DND-41 (cell line): ENCODE measurements around the gene SEC14L5.

Source experiments
- ATAC-seq: fragments of 200-7000 bp; cut with Tn5 transposase; 3 replicates; pipeline ENCODE4 v1.9.1; 2021; ENCODE audit warnings: low read depth; ENCODE audit not compliant: insufficient read depth
- DNase-seq: peaks from one replicate; pipeline ENCODE4 v3.0.0-alpha.2; 2020
- H2AFZ ChIP-seq: 2 replicates; pipeline ENCODE4 v1.6.0; 2012; ENCODE audit warnings: low read depth, low read length
- H3K27ac ChIP-seq: 2 replicates; pipeline ENCODE4 v1.5.1; 2012; ENCODE audit warnings: low read length, inconsistent platforms
- H3K27me3 ChIP-seq: fragments of 200-600 bp; sonication (generic); 2 replicates; pipeline ENCODE4 v1.6.0; 2012; ENCODE audit warnings: low read length, mild to moderate bottlenecking, inconsistent platforms; ENCODE audit not compliant: insufficient read depth, poor library complexity
- H3K36me3 ChIP-seq: 2 replicates; pipeline ENCODE4 v1.5.1; 2012; ENCODE audit warnings: low read length, inconsistent platforms; ENCODE audit not compliant: insufficient read depth
- H3K4me1 ChIP-seq: 2 replicates; pipeline ENCODE4 v1.5.1; 2012; ENCODE audit warnings: mild to moderate bottlenecking, low read length; ENCODE audit not compliant: insufficient read depth
- H3K4me2 ChIP-seq: 2 replicates; pipeline ENCODE4 v1.6.0; 2012; ENCODE audit warnings: mild to moderate bottlenecking, moderate library complexity, low read length, inconsistent platforms; ENCODE audit not compliant: insufficient read depth
- H3K4me3 ChIP-seq, 2 experiments: fragments of 200-600 bp in 1 of 2; shearing (Covaris generic) in 1 of 2; 2 replicates each; pipeline ENCODE4 v1.5.1; 2012 to 2016; ENCODE audit warnings: inconsistent platforms in 2 of 2, low read length in 2 of 2, mild to moderate bottlenecking in 2 of 2, low read depth in 1 of 2, moderate library complexity in 1 of 2
- H3K79me2 ChIP-seq: 2 replicates; pipeline ENCODE4 v1.6.0; 2012; ENCODE audit warnings: low read length, inconsistent platforms; ENCODE audit not compliant: insufficient read depth
- H3K9ac ChIP-seq: 2 replicates; pipeline ENCODE4 v1.6.0; 2012; ENCODE audit warnings: low read depth, mild to moderate bottlenecking, inconsistent platforms, low read length, moderate library complexity
- H3K9me3 ChIP-seq: 2 replicates; pipeline ENCODE4 v1.5.1; 2012; ENCODE audit warnings: low read length, moderate library complexity, mild to moderate bottlenecking, inconsistent platforms; ENCODE audit not compliant: insufficient read depth, severe bottlenecking
- H4K20me1 ChIP-seq: 2 replicates; pipeline ENCODE4 v1.6.0; 2012; ENCODE audit warnings: low read length; ENCODE audit not compliant: insufficient read depth
- EZH2 ChIP-seq: IDR thresholded peaks from 3 replicates; pipeline ENCODE4 v1.6.1; 2012; ENCODE audit warnings: borderline replicate concordance, low read depth, mild to moderate bottlenecking, moderate library complexity, low read length, inconsistent platforms; ENCODE audit not compliant: severe bottlenecking
- TF ChIP-seq, protein P1 (sequence below): IDR thresholded peaks from 2 replicates; pipeline ENCODE4 v1.5.1; 2012; ENCODE audit warnings: borderline replicate concordance, low read length, moderate library complexity, mild to moderate bottlenecking; ENCODE audit not compliant: poor library complexity, severe bottlenecking; ENCODE audit errors: extremely low read depth

SEC14L5 gene

GRCh38 chr16:5045499-5046115 is 87.5 kb downstream of the SEC14L5 start:
- no peaks in the 10 kb centered on the region for H3K36me3 ChIP-seq
- no peak for DNase-seq
- no peak overlapping the region for H2AFZ ChIP-seq
- H3K27ac ChIP-seq, result no peak overlapping the region
- no peaks in the 10 kb centered on the region; the same call in 1 of the 2 replicates for H4K20me1 ChIP-seq
- TF ChIP-seq EZH2, result no peak
- TF ChIP-seq, protein P1, sequence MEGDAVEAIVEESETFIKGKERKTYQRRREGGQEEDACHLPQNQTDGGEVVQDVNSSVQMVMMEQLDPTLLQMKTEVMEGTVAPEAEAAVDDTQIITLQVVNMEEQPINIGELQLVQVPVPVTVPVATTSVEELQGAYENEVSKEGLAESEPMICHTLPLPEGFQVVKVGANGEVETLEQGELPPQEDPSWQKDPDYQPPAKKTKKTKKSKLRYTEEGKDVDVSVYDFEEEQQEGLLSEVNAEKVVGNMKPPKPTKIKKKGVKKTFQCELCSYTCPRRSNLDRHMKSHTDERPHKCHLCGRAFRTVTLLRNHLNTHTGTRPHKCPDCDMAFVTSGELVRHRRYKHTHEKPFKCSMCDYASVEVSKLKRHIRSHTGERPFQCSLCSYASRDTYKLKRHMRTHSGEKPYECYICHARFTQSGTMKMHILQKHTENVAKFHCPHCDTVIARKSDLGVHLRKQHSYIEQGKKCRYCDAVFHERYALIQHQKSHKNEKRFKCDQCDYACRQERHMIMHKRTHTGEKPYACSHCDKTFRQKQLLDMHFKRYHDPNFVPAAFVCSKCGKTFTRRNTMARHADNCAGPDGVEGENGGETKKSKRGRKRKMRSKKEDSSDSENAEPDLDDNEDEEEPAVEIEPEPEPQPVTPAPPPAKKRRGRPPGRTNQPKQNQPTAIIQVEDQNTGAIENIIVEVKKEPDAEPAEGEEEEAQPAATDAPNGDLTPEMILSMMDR, result no peak
- no peak for ATAC-seq
- no peak overlapping the region for H3K4me3 ChIP-seq
- H3K4me1 ChIP-seq, result no peaks in the 10 kb centered on the region
- no peaks in the 10 kb centered on the region for H3K27me3 ChIP-seq
- no peaks in the 10 kb centered on the region for H3K9me3 ChIP-seq
- H3K9ac ChIP-seq, result no peak overlapping the region
- H3K79me2 ChIP-seq, result no peaks in the 10 kb centered on the region
- no peak overlapping the region for H3K4me2 ChIP-seq

- H3K79me2 ChIP-seq, result no peaks in the 10 kb centered on the region
- ATAC-seq, result no peak
- H3K4me3 ChIP-seq, result no peak overlapping the region
Measured at GRCh38 chr16:5046914-5047313, 88.8 kb downstream of the SEC14L5 start.

DNA sequence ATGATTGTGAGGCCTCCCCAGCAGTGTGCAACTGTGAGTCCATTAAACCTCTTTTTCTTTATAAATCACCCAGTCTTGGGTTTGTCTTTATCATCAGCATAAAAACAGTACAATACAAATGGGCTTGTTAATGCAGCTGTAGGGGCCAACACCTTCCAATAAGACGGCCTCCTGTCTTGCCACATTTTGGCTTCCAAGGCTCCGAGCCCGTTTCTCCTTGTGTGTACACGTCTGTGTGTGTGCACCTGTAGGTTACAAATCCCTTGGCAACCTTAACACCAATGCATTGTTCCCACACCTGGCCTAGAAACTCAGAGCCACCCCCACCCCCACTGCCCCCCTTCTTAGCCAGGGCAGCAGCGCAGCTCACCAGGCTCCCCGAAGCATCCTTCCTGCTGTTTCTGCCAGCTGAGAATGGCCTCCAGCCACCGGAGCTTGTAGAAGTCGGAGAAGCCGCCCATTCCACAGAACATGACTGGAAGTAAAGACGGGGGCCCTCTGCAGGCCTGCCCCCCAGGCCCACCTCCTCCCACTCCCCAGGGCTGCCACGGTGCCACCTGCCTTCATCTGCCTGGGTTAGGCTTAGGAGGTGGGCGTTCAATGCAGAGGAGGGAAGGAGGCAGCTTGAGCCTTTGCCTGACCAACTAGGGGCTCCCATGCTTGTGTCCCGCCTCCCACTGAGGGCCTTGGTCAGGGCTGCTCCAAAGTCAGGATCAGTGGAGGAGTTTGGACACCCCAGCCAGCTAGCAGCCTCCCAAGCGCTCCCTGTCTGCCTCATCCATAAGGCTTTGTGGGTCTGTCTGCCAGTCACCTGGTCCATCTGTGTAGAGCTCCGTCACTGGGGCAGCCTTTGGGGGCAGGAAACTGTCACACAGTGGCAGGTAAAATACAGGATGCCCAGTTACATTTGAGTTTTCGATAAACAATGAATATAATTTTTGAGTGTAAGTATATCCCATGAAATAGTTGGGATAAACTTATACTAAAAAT is 97.0 kb downstream of the SEC14L5 start:
- H4K20me1 ChIP-seq, result no peaks in the 10 kb centered on the region
- DNase-seq (no peak), ATAC-seq (no peak)
- H3K79me2 ChIP-seq, result no peaks in the 10 kb centered on the region
- no peaks in the 10 kb centered on the region for H3K4me1 ChIP-seq
- no peak overlapping the region for H3K4me3 ChIP-seq
- no peak overlapping the region for H3K27ac ChIP-seq
- H3K9me3 ChIP-seq, result no peaks in the 10 kb centered on the region
- no peak for TF ChIP-seq EZH2
- TF ChIP-seq, protein P1, result no peak
- no peaks in the 10 kb centered on the region for H3K36me3 ChIP-seq
- H3K9ac ChIP-seq, result no peak overlapping the region
- H3K4me2 ChIP-seq, result no peak overlapping the region
- no peak overlapping the region for H2AFZ ChIP-seq
- no peaks in the 10 kb centered on the region for H3K27me3 ChIP-seq

More at GRCh38 chr16:5046914-5047313, 88.8 kb downstream of the SEC14L5 start:
- no peak for DNase-seq
- no peaks in the 10 kb centered on the region for H3K36me3 ChIP-seq
- no peak for TF ChIP-seq EZH2
- TF ChIP-seq, protein P1, result no peak
- no peak overlapping the region for H3K27ac ChIP-seq
- H3K9me3 ChIP-seq, result no peaks in the 10 kb centered on the region
- no peak overlapping the region for H3K9ac ChIP-seq
- no peaks in the 10 kb centered on the region for H3K4me1 ChIP-seq
- H3K27me3 ChIP-seq, result no peaks in the 10 kb centered on the region
- H3K4me2 ChIP-seq, result no peak overlapping the region
- H4K20me1 ChIP-seq, result no peaks in the 10 kb centered on the region
- H2AFZ ChIP-seq, result no peak overlapping the region
